Bronchial epithelial cell (primary cell): ENCODE results near the gene SNAP91. TPM values are rescaled to one million over a fixed set of nuclear protein-coding genes. Genes with fewer than 3 reads are reported as not detected.
"Not testable (repeated sequence)": the region's sequence is repeated elsewhere in the genome, so short reads cannot be mapped to it uniquely, and the experiment has no call there.

Source experiments
- DNase-seq: peaks from one replicate; pipeline ENCODE4 v3.0.0-alpha.2; 2010; ENCODE audit warnings: low read depth
- FAIRE-seq: peaks from 2 replicates; lab custom pipeline; 2011; peaks lifted over from hg19 to GRCh38; lab: Jason Lieb, UNC
- H3K27me3 ChIP-seq: 2 replicates; pipeline ENCODE4 v1.5.1; 2011; ENCODE audit warnings: low read length; ENCODE audit not compliant: control insufficient read depth, insufficient read depth
- H3K36me3 ChIP-seq: 2 replicates; pipeline ENCODE4 v1.5.1; 2011; ENCODE audit warnings: low read length; ENCODE audit not compliant: control insufficient read depth, insufficient read depth
- H3K4me3 ChIP-seq: 2 replicates; pipeline ENCODE4 v1.5.1; 2011; ENCODE audit warnings: mild to moderate bottlenecking, low read depth, low read length, control low read depth
- total RNA-seq: library from RNA; depleted of rRNA; stranded (reverse); fragments of >200 nt; gene quantifications from 2 replicates; pipeline ENCODE4 v1.2.1, GENCODE V29; 2014
- TF ChIP-seq, protein P1 (sequence below): IDR thresholded peaks from 2 replicates; pipeline ENCODE4 v1.5.1; 2011; ENCODE audit warnings: mild to moderate bottlenecking, moderate library complexity, low read length, control low read depth, inconsistent platforms; ENCODE audit not compliant: insufficient read depth, severe bottlenecking

SNAP91 gene
- total RNA-seq, 1 donor from 2014 or later, result under 0.01 TPM

- FAIRE-seq, result no peak
- Histone ChIP-seq H3K4me3 (no peak overlapping the region), H3K27me3 (no peaks in the 10 kb centered on the region), H3K36me3 (no peaks in the 10 kb centered on the region)
- DNase-seq, result no peak
- TF ChIP-seq, protein P1, sequence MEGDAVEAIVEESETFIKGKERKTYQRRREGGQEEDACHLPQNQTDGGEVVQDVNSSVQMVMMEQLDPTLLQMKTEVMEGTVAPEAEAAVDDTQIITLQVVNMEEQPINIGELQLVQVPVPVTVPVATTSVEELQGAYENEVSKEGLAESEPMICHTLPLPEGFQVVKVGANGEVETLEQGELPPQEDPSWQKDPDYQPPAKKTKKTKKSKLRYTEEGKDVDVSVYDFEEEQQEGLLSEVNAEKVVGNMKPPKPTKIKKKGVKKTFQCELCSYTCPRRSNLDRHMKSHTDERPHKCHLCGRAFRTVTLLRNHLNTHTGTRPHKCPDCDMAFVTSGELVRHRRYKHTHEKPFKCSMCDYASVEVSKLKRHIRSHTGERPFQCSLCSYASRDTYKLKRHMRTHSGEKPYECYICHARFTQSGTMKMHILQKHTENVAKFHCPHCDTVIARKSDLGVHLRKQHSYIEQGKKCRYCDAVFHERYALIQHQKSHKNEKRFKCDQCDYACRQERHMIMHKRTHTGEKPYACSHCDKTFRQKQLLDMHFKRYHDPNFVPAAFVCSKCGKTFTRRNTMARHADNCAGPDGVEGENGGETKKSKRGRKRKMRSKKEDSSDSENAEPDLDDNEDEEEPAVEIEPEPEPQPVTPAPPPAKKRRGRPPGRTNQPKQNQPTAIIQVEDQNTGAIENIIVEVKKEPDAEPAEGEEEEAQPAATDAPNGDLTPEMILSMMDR, result no peak
Observed at GRCh38 chr6:83593395-83593785, 115.5 kb downstream of the SNAP91 start.

DNA sequence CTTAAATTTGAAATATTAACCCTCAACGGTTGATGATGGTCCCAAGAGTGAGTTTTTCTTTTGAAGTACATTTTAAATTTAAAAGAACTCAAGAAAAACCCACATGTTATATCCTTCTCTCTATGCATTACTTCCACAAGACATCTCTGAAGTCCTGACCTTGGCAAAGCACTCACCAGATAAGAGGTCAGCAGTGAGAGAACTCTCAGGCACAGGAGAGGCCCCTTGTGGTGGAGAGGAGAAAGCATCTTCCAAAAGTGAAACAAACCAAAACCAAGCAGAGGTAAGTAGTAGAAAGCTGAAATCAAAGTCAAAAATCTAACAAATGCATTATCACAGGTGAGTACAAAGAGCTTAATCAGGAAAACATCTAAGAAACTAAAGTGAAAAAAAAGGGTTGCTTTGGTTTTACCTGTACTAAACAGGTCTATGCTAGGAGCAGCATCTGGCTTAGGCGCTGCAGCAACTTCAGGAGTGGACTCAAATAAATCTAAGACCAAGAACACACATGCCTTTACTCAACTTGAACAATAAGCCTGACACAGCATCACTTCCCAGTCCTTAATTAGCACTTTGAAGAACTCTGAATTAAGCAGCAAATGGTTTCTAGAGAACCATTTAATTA is 116.0 kb downstream of the SNAP91 start:
- Histone ChIP-seq H3K36me3 (no peaks in the 10 kb centered on the region), H3K27me3 (no peaks in the 10 kb centered on the region), H3K4me3 (no peak overlapping the region)
- FAIRE-seq (no peak), DNase-seq (peak; percentile 28)
- TF ChIP-seq, protein P1, result peak; percentile 65

GRCh38 chr6:83590416-83590815 is 118.5 kb downstream of the SNAP91 start:
- no peak overlapping the region for H3K4me3 ChIP-seq
- TF ChIP-seq, protein P1, result no peak
- FAIRE-seq, result no peak
- DNase-seq, result peak; percentile 61
- no peaks in the 10 kb centered on the region for H3K27me3 ChIP-seq
- H3K36me3 ChIP-seq, result no peaks in the 10 kb centered on the region

GRCh38 chr6:83589076-83589475 is 119.8 kb downstream of the SNAP91 start:
- DNase-seq (no peak), FAIRE-seq (no peak)
- Histone ChIP-seq H3K4me3 (no peak overlapping the region), H3K36me3 (no peaks in the 10 kb centered on the region), H3K27me3 (no peaks in the 10 kb centered on the region)
- TF ChIP-seq, protein P1, result no peak

DNA sequence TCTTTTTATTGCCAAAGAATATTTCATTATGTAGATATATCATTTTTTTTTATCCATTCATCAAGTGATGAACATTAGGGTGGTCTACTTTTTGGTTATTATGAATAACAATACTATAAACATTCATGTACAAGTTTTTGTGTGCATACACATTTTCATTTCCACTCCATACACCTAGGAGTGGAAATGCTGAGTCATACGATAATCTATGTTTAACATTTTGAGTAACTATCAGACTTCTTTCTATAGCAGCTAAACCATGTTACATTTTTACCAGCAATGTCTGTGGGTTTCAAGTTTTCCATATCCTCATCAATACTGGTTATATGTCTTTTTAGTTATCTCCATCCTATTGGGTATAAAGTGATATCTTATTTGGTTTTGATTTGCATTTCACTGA is 130.8 kb downstream of the SNAP91 start:
- TF ChIP-seq, protein P1, result no peak
- H3K36me3 ChIP-seq, result no peaks in the 10 kb centered on the region
- no peak for DNase-seq
- no peaks in the 10 kb centered on the region for H3K27me3 ChIP-seq
- FAIRE-seq, result no peak
- no peak overlapping the region for H3K4me3 ChIP-seq

DNA sequence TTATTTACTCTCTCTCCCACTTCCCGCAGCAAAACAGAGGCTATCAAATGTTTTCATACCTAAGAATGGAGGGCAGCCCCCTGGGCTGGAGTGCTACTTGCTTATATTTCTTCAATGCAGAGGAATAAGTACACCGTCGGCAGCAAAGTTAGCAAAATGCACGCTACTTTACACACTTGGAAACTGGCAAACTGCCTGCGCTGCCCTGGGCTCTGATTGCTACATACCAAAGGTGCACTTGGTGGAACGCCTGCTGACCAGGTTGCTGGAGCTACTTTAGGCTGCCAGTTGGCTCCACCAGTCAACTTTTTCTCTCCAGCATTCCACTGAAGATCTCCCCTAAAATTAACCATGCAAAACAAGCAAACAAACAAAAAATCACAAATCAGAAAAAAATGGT is 134.1 kb downstream of the SNAP91 start:
- no peak for FAIRE-seq
- H3K27me3 ChIP-seq, result no peaks in the 10 kb centered on the region

GRCh38 chr6:83571663-83572185 is 137.2 kb downstream of the SNAP91 start:
- H3K36me3 ChIP-seq, H3K27me3 ChIP-seq, H3K4me3 ChIP-seq, DNase-seq, FAIRE-seq: not testable (repeated sequence)

More for the DNA sequence above, 134.1 kb downstream of the SNAP91 start:
- H3K36me3 ChIP-seq, result no peaks in the 10 kb centered on the region
- H3K4me3 ChIP-seq, result no peak overlapping the region
- TF ChIP-seq, protein P1, result no peak
- DNase-seq, result no peak
